GM19397 (cell line): ENCODE data around the gene WDR45B.
"Not testable (repeated sequence)": the region's sequence is repeated elsewhere in the genome, so short reads cannot be mapped to it uniquely, and the experiment has no call there.

ENCODE experiments used
- ATAC-seq: cut with Tn5 transposase; IDR thresholded peaks from one replicate; pipeline ENCODE4 v1.9.1; 2021; ENCODE audit warnings: mild to moderate bottlenecking, moderate library complexity; ENCODE audit not compliant: unreplicated experiment

WDR45B gene

GRCh38 chr17:82658331-82658730, 10.1 kb upstream of the WDR45B start:
- ATAC-seq: no peak

- no peak for ATAC-seq
Measured at GRCh38 chr17:82657926-82658325, 9.7 kb upstream of the WDR45B start.

GRCh38 chr17:82656266-82656665, 8.0 kb upstream of the WDR45B start:
- no peak for ATAC-seq

- ATAC-seq: no peak
Measured at GRCh38 chr17:82655523-82655922, 7.3 kb upstream of the WDR45B start.

GRCh38 chr17:82655038-82655479, 6.8 kb upstream of the WDR45B start:
- ATAC-seq: no peak

- not testable (repeated sequence) for ATAC-seq
Measured at GRCh38 chr17:82654611-82655010, 6.4 kb upstream of the WDR45B start.

GRCh38 chr17:82653651-82654528, 5.6 kb upstream of the WDR45B start:
- no peak for ATAC-seq

GRCh38 chr17:82650723-82651122, 2.5 kb upstream of the WDR45B start:
- no peak for ATAC-seq

- ATAC-seq: no peak
Measured at GRCh38 chr17:82649501-82650261, 1.4 kb upstream of the WDR45B start.

GRCh38 chr17:82648742-82649331, 593 bp upstream of the WDR45B start:
- no peak for ATAC-seq

GRCh38 chr17:82647593-82648164, 565 bp downstream of the WDR45B start:
- ATAC-seq: peak; percentile 33

GRCh38 chr17:82645516-82645915, 2.7 kb downstream of the WDR45B start:
- ATAC-seq: no peak

GRCh38 chr17:82644148-82644547, 4.1 kb downstream of the WDR45B start:
- no peak for ATAC-seq

GRCh38 chr17:82642022-82642421, 6.2 kb downstream of the WDR45B start:
- no peak for ATAC-seq

GRCh38 chr17:82640036-82640435, 8.2 kb downstream of the WDR45B start:
- no peak for ATAC-seq

GRCh38 chr17:82639628-82640027, 8.6 kb downstream of the WDR45B start:
- ATAC-seq: no peak

GRCh38 chr17:82638183-82638773, 10.0 kb downstream of the WDR45B start:
- no peak for ATAC-seq

- no peak for ATAC-seq
Measured at GRCh38 chr17:82636626-82637598, 11.3 kb downstream of the WDR45B start.

GRCh38 chr17:82633343-82633742, 14.9 kb downstream of the WDR45B start:
- ATAC-seq: no peak

- ATAC-seq: no peak
Measured at GRCh38 chr17:82632451-82632850, 15.8 kb downstream of the WDR45B start.
